K562 (cell line): ENCODE results near the gene LAMA2. TPM values are rescaled to one million over a fixed set of nuclear protein-coding genes. Genes with fewer than 3 reads are reported as not detected.

ENCODE experiments used
- ATAC-seq: fragments of 200-7000 bp; cut with Tn5 transposase; 3 replicates; pipeline ENCODE4 v1.9.1; 2020; ENCODE audit warnings: moderate library complexity
- BruUV-seq: library from RNA; stranded (reverse); fragments of 400-500 nt; replicated peaks from 2 replicates; lab custom pipeline; 2021; lab: Mats Ljungman, UMichigan
- CTCF ChIA-PET: fragments of 300-600 bp; formaldehyde crosslinking; extraction: SDS; loops from one replicate; lab custom pipeline; 2021; ENCODE audit warnings: low intra/inter-chr PET ratio; lab: Yijun Ruan, JAX
- POLR2A ChIA-PET: fragments of 300-600, 350-650 bp; sonication (Branson Sonifier 250); formaldehyde crosslinking; extraction: SDS; loops from one replicate; lab custom pipeline; 2021; ENCODE audit warnings: antibody characterized with exemption, inconsistent platforms; lab: Yijun Ruan, JAX
- DNase-seq, 4 experiments: peaks; one replicate each; pipeline versions ENCODE4 v3.0.0 to v3.0.0-alpha.2; 2011 to 2018; ENCODE audit warnings: low spot score in 3 of 4, mixed read lengths in 3 of 4; ENCODE audit errors: extremely low read depth in 1 of 4
- FAIRE-seq: peaks from 2 replicates; lab custom pipeline; 2011; peaks lifted over from hg19 to GRCh38; lab: Jason Lieb, UNC
- H2AFZ ChIP-seq: 2 replicates; pipeline ENCODE4 v1.6.0; 2011; ENCODE audit warnings: low read depth, low read length, control low read depth, inconsistent platforms
- H3K27ac ChIP-seq: fragments of 200-600 bp; 3 replicates; pipeline ENCODE4 v1.8.0; 2011; ENCODE audit warnings: low read depth, mild to moderate bottlenecking, control low read depth, inconsistent platforms, low read length, moderate library complexity, mixed read lengths; ENCODE audit errors: extremely low read depth
- H3K27me3 ChIP-seq, 2 experiments: fragments of 300-600 bp in 1 of 2; 2 replicates in 1 of 2; 3 replicates in 1 of 2; pipeline versions ENCODE4 v1.6.0 to v1.8.0; 2011; ENCODE audit warnings: inconsistent platforms in 2 of 2, low read length in 2 of 2, mild to moderate bottlenecking in 1 of 2, mixed read lengths in 1 of 2, moderate library complexity in 1 of 2; ENCODE audit not compliant: control insufficient read depth in 2 of 2, insufficient read depth in 2 of 2
- H3K36me3 ChIP-seq: fragments of 300-600 bp; 3 replicates; pipeline ENCODE4 v1.8.0; 2011; ENCODE audit warnings: mild to moderate bottlenecking, low read length, inconsistent platforms; ENCODE audit not compliant: control insufficient read depth, insufficient read depth
- H3K4me1 ChIP-seq, 2 experiments: fragments of 200-600 bp in 1 of 2; replicated peaks in 1 of 2; 2 replicates in 1 of 2; 3 replicates in 1 of 2; pipeline versions ENCODE4 v1.5.1 to v1.8.0; 2011; ENCODE audit warnings: inconsistent platforms in 2 of 2, low read length in 2 of 2, mild to moderate bottlenecking in 1 of 2, mixed read lengths in 1 of 2, moderate library complexity in 1 of 2; ENCODE audit not compliant: control insufficient read depth in 2 of 2, insufficient read depth in 2 of 2
- H3K4me2 ChIP-seq: 2 replicates; pipeline ENCODE4 v1.6.1; 2011; ENCODE audit warnings: low read length, control low read depth, inconsistent platforms, mixed read lengths; ENCODE audit not compliant: insufficient read depth
- H3K4me3 ChIP-seq: fragments of 200-600 bp; sonication (generic), shearing (Covaris generic); 2 replicates; pipeline ENCODE4 v1.5.1; 2016; ENCODE audit warnings: control low read depth, inconsistent platforms
- H3K79me2 ChIP-seq: fragments of 200-600 bp; 3 replicates; pipeline ENCODE4 v1.8.0; 2011; ENCODE audit warnings: low read length, inconsistent platforms; ENCODE audit not compliant: control insufficient read depth, insufficient read depth
- H3K9ac ChIP-seq, 2 experiments: 2 replicates each; pipeline versions ENCODE4 v1.6.0 to v1.6.1; 2011; ENCODE audit warnings: low read depth in 2 of 2, low read length in 2 of 2, control low read depth in 1 of 2, inconsistent platforms in 1 of 2, mild to moderate bottlenecking in 1 of 2, mixed read lengths in 1 of 2; ENCODE audit not compliant: insufficient read depth in 1 of 2
- H3K9me1 ChIP-seq: one replicate; pipeline ENCODE4 v1.6.0; 2011; ENCODE audit warnings: inconsistent platforms, mild to moderate bottlenecking, low read length, moderate library complexity; ENCODE audit not compliant: control insufficient read depth, insufficient read depth
- H3K9me3 ChIP-seq: replicated peaks from 2 replicates; pipeline ENCODE4 v1.5.1; 2011; ENCODE audit warnings: low read depth, low read length, inconsistent platforms; ENCODE audit not compliant: control insufficient read depth, insufficient read depth
- H4K20me1 ChIP-seq: replicated peaks from 2 replicates; pipeline ENCODE4 v1.6.1; 2011; ENCODE audit warnings: low read length, inconsistent platforms, mixed read lengths; ENCODE audit not compliant: control insufficient read depth, insufficient read depth
- CBX8 ChIP-seq: fragments of 200-600 bp; sonication (generic); IDR thresholded peaks from 2 replicates; pipeline ENCODE4 v1.6.1; 2012; ENCODE audit warnings: borderline replicate concordance, mixed run types, low read depth, mild to moderate bottlenecking, moderate library complexity, mixed read lengths, low read length, control low read depth, inconsistent platforms; ENCODE audit not compliant: poor library complexity, severe bottlenecking; ENCODE audit errors: extremely low read depth
- DNMT1 ChIP-seq: fragments of 450-650 bp; IDR thresholded peaks from 2 replicates; pipeline ENCODE4 v1.6.1; 2016; ENCODE audit warnings: antibody characterized with exemption, mild to moderate bottlenecking
- GATAD2B ChIP-seq: fragments of 450-650 bp; IDR thresholded peaks from 2 replicates; pipeline ENCODE4 v1.6.1; 2017; ENCODE audit warnings: mild to moderate bottlenecking, borderline replicate concordance
- GTF2A2 ChIP-seq: IDR thresholded peaks from 2 replicates; pipeline ENCODE4 v1.6.1; 2016; ENCODE audit warnings: mild to moderate bottlenecking, missing genetic modification characterization, missing compliant biosample characterization
- GTF2F1 ChIP-seq: IDR thresholded peaks from 2 replicates; pipeline ENCODE4 v1.6.1; 2011; ENCODE audit warnings: low read depth, low read length, improper control_type of control experiment
- HMG20B ChIP-seq: fragments of 250-450 bp; sonication (Bioruptor Pico); IDR thresholded peaks from 2 replicates; pipeline ENCODE4 v1.5.0; 2021; ENCODE audit warnings: mild to moderate bottlenecking
- KLF10 ChIP-seq: fragments of 250-450 bp; sonication (Bioruptor Pico); IDR thresholded peaks from 2 replicates; pipeline ENCODE4 v1.6.1; 2021; ENCODE audit warnings: matching md5 sums
- MITF ChIP-seq: IDR thresholded peaks from 2 replicates; pipeline ENCODE4 v1.6.1; 2014; ENCODE audit warnings: antibody characterized with exemption
- PYGO2 ChIP-seq: fragments of 450-650 bp; IDR thresholded peaks from 2 replicates; pipeline ENCODE4 v1.6.1; 2016; ENCODE audit warnings: mild to moderate bottlenecking, missing genetic modification characterization, moderate library complexity, missing compliant biosample characterization
- RBM25 ChIP-seq: fragments of 200-400 bp; formaldehyde crosslinking; IDR thresholded peaks from 2 replicates; pipeline ENCODE4 v1.6.1; 2018; ENCODE audit warnings: low read length, low read depth, moderate library complexity; ENCODE audit not compliant: severe bottlenecking
- TCF15 ChIP-seq: fragments of 250-450 bp; sonication (Bioruptor Pico); IDR thresholded peaks from 2 replicates; pipeline ENCODE4 v1.8.0; 2022; ENCODE audit warnings: moderate library complexity, mild to moderate bottlenecking, inconsistent platforms
- THAP7 ChIP-seq: fragments of 250-450 bp; sonication (Bioruptor Pico); IDR thresholded peaks from 2 replicates; pipeline ENCODE4 v1.5.0; 2021
- ZNF146 ChIP-seq: IDR thresholded peaks from one replicate; pipeline ENCODE4 v1.6.1; 2018; ENCODE audit warnings: missing compliant biosample characterization; ENCODE audit not compliant: unreplicated experiment
- ZNF398 ChIP-seq: fragments of 250-450 bp; sonication (Bioruptor Pico); IDR thresholded peaks from 2 replicates; pipeline ENCODE4 v1.8.0; 2021; ENCODE audit warnings: moderate library complexity, mild to moderate bottlenecking, inconsistent platforms
- WGBS: fragments of 100-300 bp; shearing (Covaris generic); methylation state at CpG from one replicate; pipeline ENCODE4 v1.1.6; 2016; ENCODE audit warnings: low coverage, mixed read lengths; ENCODE audit not compliant: insufficient coverage; ENCODE audit errors: missing lambda C conversion rate; 5-methylcytosine and 5-hydroxymethylcytosine counted together
- in situ Hi-C: fragments of 300-500 bp; cut with MboI; formaldehyde crosslinking; loops from 4 replicates; pipeline ENCODE4 v1.15.0; 2018; ENCODE audit warnings: inconsistent platforms, mixed read lengths
- intact Hi-C: fragments of 100-400 bp; cut with micrococcal nuclease; formaldehyde crosslinking; loops from 2 replicates; pipeline ENCODE4 v1.14.2; 2022
- polyA plus RNA-seq, 8 experiments: library from polyadenylated mRNA; depleted of rRNA in 4 of 8; stranded (reverse) in 5 of 8; unstranded in 3 of 8; fragments of >200 nt; fragmentation: Nextera tagmentation in 2 of 8; fragmentation: Illumina TruSeq in 1 of 8; extraction: Ambion mirVana in 2 of 8; extraction: Trizol in 1 of 8; gene quantifications; 2 replicates each; pipeline versions ENCODE4 v1.2.1 to v1.2.3, GENCODE V29; 2011 to 2014; ENCODE audit warnings: inconsistent platforms in 1 of 8, missing spikeins in 1 of 8
- total RNA-seq, 7 experiments: library from RNA; depleted of rRNA in 6 of 7; stranded (reverse); fragments of >200 nt in 6 of 7; fragmentation: Illumina TruSeq in 2 of 7; extraction: Trizol in 2 of 7; gene quantifications; 2 replicates each; pipeline versions ENCODE4 v1.2.1 to v1.2.3, GENCODE V29; 2011 to 2021; ENCODE audit warnings: low replicate concordance in 1 of 7

The LAMA2 gene
- total and polyA plus RNA-seq, 9 of the 15 experiments (the other 6 are each of a cell fraction or from before 2014, with no cell fraction given) = 0.04 to 1.5 (median 0.36) TPM

GRCh38 chr6:128847431-128848210, 35.3 kb upstream of the LAMA2 start:
- CTCF ChIA-PET = no interaction called here
- in situ Hi-C loops = no loop called here
- no peak overlapping the region for H2AFZ ChIP-seq
- H3K9ac ChIP-seq = no peak overlapping the region
- DNase-seq (no peak), FAIRE-seq (no peak), ATAC-seq (no peak)
- H3K79me2 ChIP-seq = no peaks in the 10 kb centered on the region
- no TSS peak for BruUV-seq
- no peak overlapping the region for H3K4me2 ChIP-seq
- POLR2A ChIA-PET = no interaction called here
- no peaks in the 10 kb centered on the region for H3K9me3 ChIP-seq
- no peaks in the 10 kb centered on the region for H4K20me1 ChIP-seq
- TF ChIP-seq DNMT1 (no peak), TCF15 (CRISPR knock-in tag) (no peak), MITF (no peak), PYGO2 (no peak), GATAD2B (no peak), KLF10 (no peak), ZNF146 (no peak), GTF2A2 (tag) (no peak), RBM25 (no peak), THAP7 (CRISPR knock-in tag) (no peak), GTF2F1 (no peak), ZNF398 (CRISPR knock-in tag) (no peak), HMG20B (CRISPR knock-in tag) (no peak), CBX8 (no peak)
- H3K4me3 ChIP-seq = no peak overlapping the region
- no peaks in the 10 kb centered on the region for H3K36me3 ChIP-seq
- 0% methylated on average over 4 of the region's 4 CpGs for WGBS
- H3K27me3 ChIP-seq = no peaks in the 10 kb centered on the region
- no peaks in the 10 kb centered on the region for H3K4me1 ChIP-seq
- H3K9me1 ChIP-seq = no peaks in the 10 kb centered on the region
- intact Hi-C loops = no loop called here
- no peak overlapping the region for H3K27ac ChIP-seq
